Superior temporal gyrus (tissue), 1 donor: ENCODE measurements around the gene PDP2.
"Not testable (repeated sequence)": the region's sequence is repeated elsewhere in the genome, so short reads cannot be mapped to it uniquely, and the experiment has no call there.

Experiments
- DNase-seq: peaks from one replicate; pipeline ENCODE4 v3.0.0-alpha.2; 2016; ENCODE audit errors: extremely low spot score

PDP2 gene

DNA sequence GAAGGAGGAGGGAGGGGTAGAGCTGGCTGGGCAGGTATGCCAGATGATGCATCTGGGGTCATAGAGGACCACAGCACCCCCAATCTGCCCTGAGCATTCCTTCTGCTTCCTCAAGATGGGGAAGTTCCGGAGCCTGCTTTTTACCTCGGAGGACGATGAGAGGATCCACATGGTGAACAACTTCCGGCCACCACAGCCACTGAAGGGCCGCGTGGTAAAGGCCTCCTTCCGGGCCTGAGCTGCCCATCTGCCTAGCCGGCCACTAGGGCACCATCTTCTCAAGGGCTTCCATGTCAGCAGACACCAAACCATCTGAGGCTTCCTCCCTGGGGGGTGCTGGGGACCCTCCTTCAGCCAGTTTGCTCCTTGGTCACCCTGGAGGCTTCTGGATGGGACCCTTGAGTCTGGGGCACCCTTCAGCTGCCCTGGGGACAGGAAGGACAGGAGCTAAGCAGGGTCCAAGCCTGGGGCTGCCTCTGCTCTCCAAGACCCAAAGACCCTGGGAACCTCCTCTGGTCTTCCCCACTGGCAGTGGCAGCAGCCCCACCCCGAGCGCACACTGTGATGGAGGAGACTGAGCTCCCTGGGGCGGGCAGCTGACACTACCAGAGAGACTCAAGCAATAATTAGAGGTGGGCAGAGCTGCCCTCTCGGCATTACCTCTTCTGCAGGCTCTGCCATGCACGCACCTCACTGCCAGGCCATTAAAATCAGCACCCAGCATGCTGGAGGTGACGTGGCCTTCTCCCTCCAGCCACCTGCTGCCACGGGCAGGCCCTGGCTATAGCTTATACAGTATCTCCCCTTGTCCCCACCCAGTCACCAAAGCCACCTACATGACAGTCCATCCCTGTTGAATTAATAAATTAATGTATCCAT, 26.8 kb upstream of the PDP2 start:
- no peak for DNase-seq

GRCh38 chr16:66856184-66856730, 24.1 kb upstream of the PDP2 start:
- no peak for DNase-seq

DNA sequence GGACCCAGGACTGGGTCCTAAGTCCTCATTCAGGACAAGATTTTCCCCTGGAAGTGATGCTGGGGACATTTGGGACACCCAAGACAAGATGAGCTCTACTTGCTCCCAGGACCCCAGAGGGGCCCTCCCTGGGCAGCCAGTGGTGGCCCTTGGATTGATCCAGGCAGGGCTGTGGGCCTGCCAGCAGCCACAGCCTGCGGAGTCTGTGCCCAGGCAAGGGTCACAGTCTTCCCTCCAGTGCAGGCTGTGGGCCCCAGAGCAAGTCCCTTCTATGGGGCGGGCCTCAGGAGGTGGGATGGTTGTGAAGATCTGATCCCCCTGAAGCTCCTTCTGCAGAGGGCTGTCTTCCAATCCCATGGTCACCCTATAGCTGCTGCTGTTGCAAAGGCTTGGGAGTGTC, 23.5 kb upstream of the PDP2 start:
- DNase-seq: no peak

DNA sequence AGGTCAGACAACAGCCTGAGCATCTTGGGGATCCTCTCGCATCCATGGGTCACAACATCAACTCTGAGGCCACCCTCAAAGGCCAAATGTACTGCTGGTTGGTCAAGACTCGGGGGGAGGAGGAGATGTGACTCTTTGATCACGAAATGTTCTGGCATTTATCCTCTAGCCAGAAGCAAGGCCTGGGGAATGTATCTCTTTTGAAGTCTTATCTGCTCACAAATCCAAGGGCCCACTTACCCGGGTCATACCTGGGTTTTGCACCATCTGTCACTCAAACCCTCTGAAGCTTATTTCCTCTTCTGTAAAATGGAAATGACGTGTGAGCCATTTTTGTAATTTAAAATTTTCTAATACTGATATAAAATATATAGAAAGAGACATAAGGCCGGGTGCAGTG, 22.9 kb upstream of the PDP2 start:
- no peak for DNase-seq

DNA sequence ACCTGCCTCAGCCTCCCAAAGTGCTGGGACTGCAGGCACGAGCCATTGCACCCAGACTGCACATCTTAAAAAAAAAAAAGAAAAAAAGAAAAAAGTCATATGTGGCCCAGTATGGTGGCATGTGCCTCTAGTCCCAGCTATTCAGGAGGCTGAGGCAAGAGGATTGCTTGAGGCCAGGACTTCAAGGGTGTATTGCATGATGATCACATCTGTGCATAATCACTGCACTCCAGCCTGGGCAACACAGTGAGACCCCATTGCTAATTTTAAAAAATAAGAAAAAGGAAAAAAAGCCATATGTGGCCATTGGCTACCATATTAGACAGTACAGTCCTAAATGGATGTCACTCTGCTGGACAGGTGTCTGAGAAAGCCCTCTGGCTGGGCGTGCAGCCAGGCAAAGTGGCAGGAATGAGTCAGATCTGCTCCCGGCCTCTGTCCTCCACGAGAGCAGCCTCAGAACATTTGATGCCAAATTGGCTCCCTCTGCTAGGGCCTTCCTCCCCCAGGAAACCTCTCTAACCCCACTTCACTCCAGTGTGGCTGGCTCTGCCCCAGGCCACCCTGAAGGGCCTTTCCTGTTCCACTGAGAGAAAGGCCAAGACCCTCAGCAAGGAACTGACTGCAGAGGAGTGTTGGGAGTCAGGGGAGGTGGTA, 21.4 kb upstream of the PDP2 start:
- no peak for DNase-seq

GRCh38 chr16:66859397-66860068, 20.8 kb upstream of the PDP2 start:
- no peak for DNase-seq

GRCh38 chr16:66862023-66862520, 18.2 kb upstream of the PDP2 start:
- no peak for DNase-seq

DNA sequence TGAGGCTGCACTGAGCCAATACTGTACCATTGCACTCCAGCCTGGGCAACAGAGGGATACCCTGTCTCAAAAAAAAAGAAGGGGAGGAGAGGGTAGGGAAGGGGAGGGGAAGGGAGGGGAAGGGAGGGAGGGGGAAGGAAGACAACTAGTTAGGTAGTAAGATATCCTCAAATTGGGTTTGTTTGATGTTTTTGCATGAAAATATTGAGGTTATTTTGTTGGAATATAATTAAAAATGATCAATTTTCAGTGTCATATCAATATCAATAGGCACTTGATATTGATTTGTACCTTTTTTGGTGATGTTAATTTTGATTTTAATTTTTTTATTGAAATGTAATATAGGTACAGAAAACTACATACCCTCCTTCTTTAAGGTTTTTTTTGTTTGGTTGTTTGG, 16.6 kb upstream of the PDP2 start:
- no peak for DNase-seq

DNA sequence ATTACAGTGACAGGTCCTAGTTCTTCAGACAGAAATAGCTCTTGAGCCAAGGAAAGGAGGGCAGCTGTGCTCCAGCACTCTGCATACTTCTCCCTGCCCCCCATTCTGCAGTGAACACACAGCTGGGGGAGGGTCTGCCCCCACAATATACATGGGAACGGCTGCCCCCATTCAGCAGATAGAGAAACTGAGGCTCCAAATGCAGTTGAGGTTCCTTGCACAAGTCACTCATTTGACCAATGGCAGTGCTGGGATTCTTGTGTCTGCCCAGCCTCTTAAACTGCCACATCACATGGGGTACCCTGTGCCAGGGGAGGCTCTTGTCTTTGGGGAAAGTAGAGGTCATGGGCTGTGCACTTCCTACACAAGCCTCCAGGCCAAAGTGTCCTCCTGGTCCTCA, 10.9 kb upstream of the PDP2 start:
- no peak for DNase-seq

GRCh38 chr16:66871363-66871762, 9.0 kb upstream of the PDP2 start:
- not testable (repeated sequence) for DNase-seq

DNA sequence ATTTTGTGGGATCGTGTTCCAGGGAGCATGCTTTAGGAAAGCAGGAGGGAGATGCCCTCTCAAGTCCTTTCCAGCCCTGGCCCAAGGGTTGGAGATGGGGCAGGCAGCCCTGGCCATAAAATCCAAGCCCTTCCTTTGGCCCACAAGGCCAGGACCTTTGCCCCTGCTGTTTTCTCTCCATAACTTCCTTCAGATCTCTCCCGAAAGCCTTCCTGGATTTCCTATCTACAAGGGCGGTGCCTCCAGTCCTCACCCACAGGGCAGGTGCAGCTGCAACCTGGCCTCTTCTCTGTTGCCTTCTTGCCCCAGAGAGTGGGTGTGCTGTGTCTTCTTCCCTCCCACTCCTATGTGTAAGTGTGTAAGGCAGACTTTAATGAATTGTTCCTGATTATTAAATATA, 8.5 kb upstream of the PDP2 start:
- DNase-seq: no peak

- DNase-seq: no peak
Observed at GRCh38 chr16:66872559-66872942, 7.8 kb upstream of the PDP2 start.

DNA sequence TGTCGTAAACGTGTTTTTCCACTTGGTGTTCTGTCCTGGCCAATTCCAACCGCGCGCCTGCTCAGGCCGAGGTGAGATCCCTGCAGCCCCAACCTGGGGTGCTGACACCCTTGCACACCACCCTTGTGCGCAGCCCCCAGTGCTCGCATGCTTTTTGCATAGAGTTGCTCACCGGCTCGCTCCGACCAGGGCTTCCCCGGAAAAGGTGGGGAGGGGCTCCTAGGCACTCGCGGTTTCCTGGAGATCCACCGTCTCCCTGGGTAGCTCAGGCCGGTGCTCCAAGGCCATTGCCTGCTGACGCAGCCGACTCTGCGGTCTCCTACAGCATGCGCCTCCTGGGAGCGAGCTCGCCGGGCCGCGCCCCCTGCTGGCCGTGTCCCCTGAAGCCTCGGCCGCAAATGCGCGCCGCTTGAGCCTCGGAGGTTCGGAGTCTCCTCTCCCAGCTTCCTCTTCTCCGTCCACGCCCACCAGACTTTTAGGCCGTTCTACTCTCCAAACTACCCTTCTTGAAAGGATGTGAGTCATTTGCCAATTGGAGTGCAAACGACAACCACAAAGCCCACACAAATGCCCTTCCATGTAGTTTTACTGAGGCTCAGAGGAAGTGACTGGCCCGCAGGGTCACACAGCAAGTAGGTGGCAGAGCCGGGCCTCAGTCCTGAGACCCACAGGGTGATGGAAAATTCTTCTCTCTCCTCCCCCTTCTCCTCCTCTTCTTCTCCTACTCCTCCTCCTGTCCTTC, 7.2 kb upstream of the PDP2 start:
- DNase-seq: peak; percentile 86

DNA sequence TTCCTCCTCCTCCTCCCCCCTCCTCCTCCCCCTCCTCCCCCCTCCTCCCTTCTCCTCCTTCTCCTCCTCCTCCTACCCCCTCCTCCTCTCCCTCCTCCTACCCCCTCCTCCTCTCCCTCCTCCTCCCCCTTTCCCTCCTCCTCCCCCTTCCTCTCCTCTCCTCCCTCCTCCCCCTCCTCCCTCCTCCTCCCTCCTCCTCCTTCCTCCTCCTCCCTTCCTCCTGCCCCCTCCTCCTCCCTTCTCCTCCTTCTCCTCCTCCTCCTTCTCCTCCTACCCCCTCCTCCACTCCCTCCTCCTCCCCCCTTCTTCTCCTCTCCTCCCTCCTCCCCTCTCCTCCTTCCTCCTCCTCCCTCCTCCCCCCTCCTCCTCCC, 6.6 kb upstream of the PDP2 start:
- no peak for DNase-seq

GRCh38 chr16:66874079-66874775, 6.1 kb upstream of the PDP2 start:
- no peak for DNase-seq

DNA sequence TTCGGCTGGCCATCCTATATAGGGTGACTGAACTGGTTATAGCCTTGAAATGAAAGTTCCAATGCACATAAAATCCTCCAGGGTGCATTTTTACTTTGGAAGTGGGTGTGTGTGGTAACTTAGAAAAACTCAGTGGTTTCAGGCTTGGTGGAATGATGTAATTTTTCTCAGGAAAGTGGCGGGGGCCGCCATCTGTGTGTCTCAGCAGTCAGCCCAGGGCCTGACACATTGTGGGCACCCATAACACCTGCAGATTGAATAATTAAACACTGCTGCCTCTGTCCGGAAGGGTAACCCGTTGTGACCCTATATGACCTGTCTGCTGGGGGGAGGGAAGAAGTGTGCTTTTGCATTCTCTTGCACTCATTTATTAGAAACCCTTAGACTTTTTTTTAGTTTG, 2.2 kb upstream of the PDP2 start:
- DNase-seq: no peak

DNA sequence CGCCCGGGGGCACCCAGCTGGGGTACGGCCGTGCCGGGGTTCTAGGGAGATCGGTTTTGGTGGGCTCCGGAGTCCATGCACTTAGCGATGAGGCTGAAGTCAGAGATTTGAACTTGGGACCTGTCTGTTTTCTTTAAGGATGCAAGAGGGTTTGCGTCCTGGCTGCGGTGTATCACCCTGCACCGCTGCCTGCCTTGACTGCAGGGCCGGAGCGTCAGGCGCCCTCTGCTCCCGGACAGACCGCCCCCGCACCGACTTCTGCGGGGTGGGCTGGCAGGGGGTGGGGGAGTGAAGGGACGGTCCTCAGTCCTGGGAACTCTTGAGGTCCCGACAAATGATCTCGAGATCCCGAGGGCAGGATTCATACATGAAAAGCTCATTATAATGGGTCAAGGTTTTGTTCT, 701 bp downstream of the PDP2 start:
- DNase-seq: no peak

DNA sequence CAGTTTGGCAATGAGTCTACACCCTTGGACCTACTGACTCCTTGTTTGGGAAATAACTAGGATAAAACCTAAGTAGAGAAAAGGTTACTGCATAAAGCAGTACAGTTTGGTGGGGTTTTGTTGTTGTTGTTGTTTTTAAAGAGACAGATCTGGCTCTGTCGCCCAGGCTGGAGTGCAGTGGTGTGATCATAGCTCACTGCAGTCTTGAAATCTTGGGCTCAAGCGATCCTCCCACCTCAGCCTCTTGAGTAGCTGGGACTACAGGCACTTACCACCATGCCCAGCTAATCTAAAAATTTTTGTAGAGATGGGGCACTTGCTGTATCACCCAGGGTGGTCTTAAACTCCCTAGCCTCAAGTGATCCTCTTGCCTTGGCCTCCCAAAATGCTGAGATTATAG, 1.2 kb downstream of the PDP2 start:
- no peak for DNase-seq

DNA sequence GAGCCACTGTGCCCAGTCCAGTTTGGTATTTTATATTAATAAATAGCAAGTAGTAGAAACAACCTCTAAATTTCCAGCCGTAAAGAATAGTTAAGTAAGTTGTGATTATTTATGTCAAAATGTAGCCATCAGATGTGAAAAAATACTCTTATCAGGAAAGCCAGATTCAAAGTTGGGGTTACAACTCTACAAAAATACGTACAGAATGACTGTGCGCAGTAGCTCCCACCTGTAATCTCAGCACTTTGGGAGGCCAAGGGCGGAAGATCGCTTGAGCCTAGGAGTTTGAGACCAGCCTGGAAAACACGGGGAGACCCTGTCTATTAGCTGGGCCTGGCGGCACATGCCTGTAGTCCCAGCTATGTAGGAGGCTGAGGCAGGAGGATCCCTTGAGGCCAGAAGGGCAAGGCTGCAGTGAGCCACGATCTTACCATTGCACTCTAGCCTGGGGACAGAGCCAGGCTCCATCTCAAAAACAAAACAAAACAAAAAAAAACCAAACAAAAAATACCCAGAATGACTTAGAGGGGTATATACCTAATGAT, 1.7 kb downstream of the PDP2 start:
- no peak for DNase-seq

GRCh38 chr16:66882702-66883101, 2.4 kb downstream of the PDP2 start:
- no peak for DNase-seq

- no peak for DNase-seq
Observed at GRCh38 chr16:66885491-66885890, 5.2 kb downstream of the PDP2 start.
